Smooth muscle cell (in vitro differentiated cells): ENCODE measurements around the gene PPEF2. TPM values are rescaled to one million over a fixed set of nuclear protein-coding genes. Genes with fewer than 3 reads are reported as not detected.

Experiments used
- DNase-seq: peaks from one replicate; lab custom pipeline; 2025; ENCODE audit not compliant: unreplicated experiment; lab: John Stamatoyannopoulos, UW
- H2AFZ ChIP-seq: fragments of 200-600 bp; sonication (generic); 2 replicates; pipeline ENCODE4 v1.6.0; 2016; ENCODE audit warnings: antibody characterized with exemption, low read depth, mild to moderate bottlenecking
- H3F3A ChIP-seq: fragments of 200-600 bp; sonication (generic); 2 replicates; pipeline ENCODE4 v1.6.0; 2017; ENCODE audit warnings: antibody characterized with exemption, low read depth
- H3K27ac ChIP-seq: fragments of 200-600 bp; sonication (generic); 2 replicates; pipeline ENCODE4 v1.5.1; 2016; ENCODE audit warnings: low read depth, mild to moderate bottlenecking
- H3K27me3 ChIP-seq: fragments of 200-600 bp; sonication (generic); 2 replicates; pipeline ENCODE4 v1.6.1; 2016; ENCODE audit warnings: low read depth, mild to moderate bottlenecking
- H3K36me3 ChIP-seq: fragments of 200-600 bp; sonication (generic); 2 replicates; pipeline ENCODE4 v1.5.1; 2016; ENCODE audit warnings: low read depth
- H3K4me1 ChIP-seq: fragments of 200-600 bp; sonication (generic); 2 replicates; pipeline ENCODE4 v1.5.1; 2016; ENCODE audit warnings: low read depth
- H3K4me2 ChIP-seq: fragments of 200-600 bp; sonication (generic); 2 replicates; pipeline ENCODE4 v1.6.0; 2016; ENCODE audit warnings: mild to moderate bottlenecking
- H3K4me3 ChIP-seq: fragments of 200-600 bp; sonication (generic); 2 replicates; pipeline ENCODE4 v1.5.1; 2016; ENCODE audit warnings: mild to moderate bottlenecking
- H3K79me2 ChIP-seq: fragments of 200-600 bp; sonication (generic); 2 replicates; pipeline ENCODE4 v1.6.0; 2016; ENCODE audit warnings: low read depth, mild to moderate bottlenecking
- H3K9ac ChIP-seq: fragments of 200-600 bp; sonication (generic); 2 replicates; pipeline ENCODE4 v1.6.0; 2016; ENCODE audit warnings: low read depth
- H3K9me3 ChIP-seq: fragments of 200-600 bp; sonication (generic); replicated peaks from 2 replicates; pipeline ENCODE4 v1.5.1; 2016; ENCODE audit warnings: low read depth
- H4K20me1 ChIP-seq: fragments of 200-600 bp; sonication (generic); 2 replicates; pipeline ENCODE4 v1.6.0; 2016; ENCODE audit warnings: low read depth
- CTCF ChIP-seq: fragments of 200-600 bp; sonication (generic); IDR thresholded peaks from 2 replicates; pipeline ENCODE4 v1.5.1; 2017; ENCODE audit warnings: borderline replicate concordance, mild to moderate bottlenecking, antibody characterized with exemption; ENCODE audit not compliant: insufficient read depth, poor library complexity, severe bottlenecking
- WGBS: methylation state at CpG from one replicate; pipeline ENCODE4 v1.1.7; 2016; ENCODE audit warnings: low lambda C conversion rate; 5-methylcytosine and 5-hydroxymethylcytosine counted together
- polyA plus RNA-seq: library from polyadenylated mRNA; unstranded; fragments of >200 nt; fragmentation: Nextera tagmentation; extraction: Ambion mirVana; gene quantifications from 2 replicates; pipeline ENCODE4 v1.2.1, GENCODE V29; 2016
- total RNA-seq: library from RNA; depleted of rRNA; stranded (reverse); fragments of >200 nt; gene quantifications from 2 replicates; pipeline ENCODE4 v1.2.3, GENCODE V29; 2014

The PPEF2 gene
- total and polyA plus RNA-seq, 2 experiments from 2014 or later, result not detected

- peak within 1 kb of the TSS; percentile 94 for H3K4me2 ChIP-seq
- H3K9me3 ChIP-seq, result no peaks in the 10 kb centered on the region
- H3K9ac ChIP-seq, result peak within 1 kb of the TSS; percentile 3
- peak within 1 kb of the TSS; percentile 88 for H2AFZ ChIP-seq
- no peak for TF ChIP-seq CTCF
- no peaks in the 10 kb centered on the region for H3K27me3 ChIP-seq
- no peaks in the 10 kb centered on the region for H4K20me1 ChIP-seq
- DNase-seq, result peak; percentile 58
- H3K4me3 ChIP-seq, result peak within 1 kb of the TSS; percentile 65
- H3K36me3 ChIP-seq, result peaks cover 4% of the 10 kb centered on the region
- H3F3A ChIP-seq, result no peaks in the 10 kb centered on the region
- H3K79me2 ChIP-seq, result no peaks in the 10 kb centered on the region
- no peaks in the 10 kb centered on the region for H3K4me1 ChIP-seq
- no peak within 1 kb of the TSS for H3K27ac ChIP-seq
- WGBS, result 1% methylated on average over 49 of the region's 66 CpGs
Measured at GRCh38 chr4:75940692-75941253, 38.5 kb upstream of the PPEF2 start, which contains the start of gene NAAA. Gene NAAA (minus strand): TSS chr4:75941013. CDS start chr4:75940949, 64 bp downstream.

GRCh38 chr4:75939890-75940691 lies 37.8 kb upstream of the PPEF2 start:
- Histone ChIP-seq H3F3A (no peaks in the 10 kb centered on the region), H3K4me1 (no peaks in the 10 kb centered on the region), H3K9ac (peak overlapping the region; percentile 3), H3K36me3 (peaks cover 4% of the 10 kb centered on the region), H3K27me3 (no peaks in the 10 kb centered on the region), H3K27ac (no peak overlapping the region), H3K4me2 (peak overlapping the region; percentile 94), H2AFZ (peak overlapping the region; percentile 88), H3K4me3 (peak overlapping the region; percentile 65), H4K20me1 (no peaks in the 10 kb centered on the region), H3K79me2 (no peaks in the 10 kb centered on the region), H3K9me3 (no peaks in the 10 kb centered on the region)
- DNase-seq, result peak; percentile 58
- under 1% methylated on average over 58 of the region's 67 CpGs for WGBS
- no peak for TF ChIP-seq CTCF

- Histone ChIP-seq H3K4me1 (no peaks in the 10 kb centered on the region), H3K27ac (no peak overlapping the region), H2AFZ (no peak overlapping the region), H3K4me3 (no peak overlapping the region), H3K27me3 (no peaks in the 10 kb centered on the region), H3F3A (no peaks in the 10 kb centered on the region), H3K9me3 (no peaks in the 10 kb centered on the region), H4K20me1 (no peaks in the 10 kb centered on the region), H3K9ac (no peak overlapping the region), H3K36me3 (no peaks in the 10 kb centered on the region), H3K79me2 (no peaks in the 10 kb centered on the region), H3K4me2 (no peak overlapping the region)
- no peak for DNase-seq
- TF ChIP-seq CTCF, result no peak
- WGBS, result 89% methylated on average over 1 of the region's 1 CpG
Measured at GRCh38 chr4:75935628-75936027, 33.4 kb upstream of the PPEF2 start.
